Measurements from ENCODE around the gene SMAD4.

Gene SMAD4

DNA sequence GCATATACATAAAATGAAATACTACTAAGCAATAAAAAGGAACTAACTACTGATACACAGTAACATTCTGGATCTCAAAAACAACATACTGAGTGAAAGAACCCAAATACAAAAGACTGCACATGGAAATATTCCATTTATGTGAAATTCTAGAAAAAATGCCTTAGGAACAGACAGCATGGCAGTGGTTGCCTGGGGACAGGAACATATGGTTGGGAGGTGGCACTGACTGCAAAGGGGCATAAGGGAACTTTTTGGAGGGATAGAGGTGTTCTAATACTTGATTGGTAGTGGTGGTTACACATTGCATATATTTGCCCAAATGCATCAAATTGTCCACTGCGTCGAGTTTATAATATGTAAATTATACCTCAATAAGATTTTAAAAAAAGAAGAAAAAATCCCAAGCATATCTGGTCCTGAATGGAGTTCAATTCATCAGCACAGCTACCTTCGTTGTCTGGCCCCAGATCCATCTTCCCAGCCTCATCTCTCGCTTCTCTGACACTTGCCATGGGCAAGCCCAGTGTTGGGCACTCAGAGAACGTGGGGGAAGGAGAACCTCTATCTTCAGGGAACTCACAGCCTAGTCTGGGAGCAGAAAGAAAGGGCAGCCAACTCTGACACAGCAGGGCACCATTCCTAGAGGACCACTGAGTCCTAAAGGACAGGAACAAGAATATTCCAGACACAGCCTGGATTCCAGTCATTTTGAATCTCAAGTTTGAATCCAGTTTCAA is 8.6 kb upstream of the SMAD4 start:
- DNase-seq (no peak), ATAC-seq (no peak)

DNA sequence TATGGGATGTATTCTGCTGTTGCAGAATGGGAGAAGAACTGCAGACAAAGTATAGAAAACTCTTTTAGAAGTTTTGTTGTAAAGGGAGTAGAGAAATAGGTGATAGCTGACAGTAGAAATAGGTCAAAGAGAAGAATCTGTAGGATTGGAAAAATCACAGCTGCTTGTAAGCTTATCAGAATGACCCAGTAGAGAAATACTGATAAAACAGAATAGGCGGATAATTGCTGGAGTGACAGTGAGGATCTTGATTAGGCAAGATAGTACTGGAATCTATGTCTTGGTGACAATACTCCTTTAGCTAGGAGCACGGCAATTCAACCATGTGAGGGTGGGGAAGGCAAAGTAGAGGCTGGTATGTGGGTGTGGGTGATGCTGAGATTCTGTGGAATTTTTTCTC is 4.5 kb upstream of the SMAD4 start:
- no peak for DNase-seq
- no peak for ATAC-seq

DNA sequence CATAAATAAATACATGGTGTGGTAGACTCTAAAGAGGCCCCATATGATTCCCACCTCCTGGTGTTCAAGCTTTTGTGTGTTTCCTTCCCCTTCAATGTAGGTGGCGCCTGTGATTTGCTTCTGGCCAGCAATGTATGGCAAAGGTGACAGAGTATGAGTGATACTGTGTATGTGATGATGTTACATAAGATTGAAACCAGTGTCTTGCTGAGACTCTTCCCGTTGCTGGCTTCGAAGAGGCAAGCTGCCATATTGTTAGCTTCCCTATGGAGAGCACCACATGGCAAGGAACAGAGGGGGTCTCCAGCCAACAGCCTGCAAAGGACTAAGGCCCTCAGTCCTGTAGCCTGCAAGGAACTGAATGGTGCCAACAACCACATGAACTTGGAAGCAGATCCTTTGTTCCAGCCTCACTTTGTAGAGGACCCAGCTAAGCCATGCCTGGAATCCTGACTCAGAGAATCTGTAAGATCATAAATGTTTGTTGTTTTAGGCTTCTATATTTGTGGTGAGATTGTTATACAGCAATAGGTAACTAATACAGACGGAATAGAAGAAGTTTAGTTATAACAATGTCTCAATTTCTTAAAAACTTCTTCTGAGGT is 1.7 kb upstream of the SMAD4 start:
- no peak for ATAC-seq
- no peak for DNase-seq

DNA sequence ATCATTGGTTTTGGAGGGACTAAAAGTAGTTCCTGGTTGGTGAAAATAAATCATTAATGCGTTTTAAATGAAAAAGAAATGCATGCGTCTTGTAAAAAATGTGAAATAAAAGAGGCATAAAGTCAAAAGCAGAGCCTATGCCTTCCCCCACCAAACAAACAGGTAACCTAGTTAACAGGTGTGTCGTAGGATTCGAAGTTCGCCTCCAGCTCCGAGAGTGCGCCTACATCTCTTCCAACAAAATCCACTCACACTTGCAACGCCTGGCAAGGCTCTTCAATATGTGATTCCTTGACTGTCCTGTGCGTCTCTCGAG is 677 bp upstream of the SMAD4 start:
- no peak for ATAC-seq
- DNase-seq, result no peak

DNA sequence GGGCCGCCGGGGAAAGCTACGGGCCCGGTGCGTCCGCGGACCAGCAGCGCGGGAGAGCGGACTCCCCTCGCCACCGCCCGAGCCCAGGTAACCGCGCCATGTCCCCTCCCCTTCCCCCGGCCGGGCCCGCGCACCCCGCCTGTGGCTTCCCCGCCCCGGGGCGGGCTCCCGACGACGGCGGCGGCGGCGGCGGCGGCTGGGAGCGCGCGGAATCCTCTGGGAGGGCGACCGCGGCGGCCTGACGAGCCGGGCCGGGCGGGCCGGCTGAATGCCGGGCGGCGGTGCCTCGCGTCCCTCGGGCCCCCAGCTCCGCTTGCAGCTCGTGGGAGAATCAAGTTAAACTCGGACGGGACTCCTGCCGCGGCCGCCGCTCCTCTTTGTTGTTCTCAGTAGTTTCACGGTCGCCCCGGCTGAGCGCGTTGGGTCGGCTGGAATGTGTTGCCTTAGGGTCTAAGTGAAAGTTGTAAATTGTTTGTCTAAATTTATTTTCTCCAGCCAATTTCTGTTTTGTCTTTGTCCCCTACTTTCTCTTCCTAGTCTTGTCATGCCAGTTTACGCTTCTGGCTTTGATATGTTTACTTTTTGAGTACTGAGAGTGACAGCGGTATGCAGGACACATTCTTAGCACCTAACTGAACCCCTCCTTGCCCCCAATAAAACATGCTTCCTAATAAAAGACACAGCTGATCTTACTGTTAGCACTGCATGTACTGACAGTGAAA is 685 bp downstream of the SMAD4 start:
- DNase-seq (peak; percentile 75), ATAC-seq (peak; percentile 65)

DNA sequence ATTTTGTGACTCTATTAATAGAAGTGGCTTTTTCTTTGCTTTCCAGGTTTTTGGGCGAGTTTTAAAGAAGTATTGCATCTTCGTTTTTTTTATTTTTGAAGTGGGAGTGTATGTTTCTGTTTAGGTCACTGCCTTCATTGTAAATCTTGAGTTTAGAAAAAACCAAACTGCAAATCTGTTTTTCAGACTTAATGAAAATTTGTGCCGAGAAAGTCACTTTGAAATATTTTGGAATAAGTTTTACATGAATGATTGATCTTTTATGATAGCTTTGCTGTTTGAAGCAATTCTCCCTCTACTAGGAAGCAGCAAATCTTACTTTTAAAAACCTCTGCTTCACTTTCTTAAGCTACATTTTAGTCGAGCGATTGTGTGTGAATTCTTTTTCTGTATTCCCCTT is 2.2 kb downstream of the SMAD4 start:
- ATAC-seq (no peak), DNase-seq (no peak)

DNA sequence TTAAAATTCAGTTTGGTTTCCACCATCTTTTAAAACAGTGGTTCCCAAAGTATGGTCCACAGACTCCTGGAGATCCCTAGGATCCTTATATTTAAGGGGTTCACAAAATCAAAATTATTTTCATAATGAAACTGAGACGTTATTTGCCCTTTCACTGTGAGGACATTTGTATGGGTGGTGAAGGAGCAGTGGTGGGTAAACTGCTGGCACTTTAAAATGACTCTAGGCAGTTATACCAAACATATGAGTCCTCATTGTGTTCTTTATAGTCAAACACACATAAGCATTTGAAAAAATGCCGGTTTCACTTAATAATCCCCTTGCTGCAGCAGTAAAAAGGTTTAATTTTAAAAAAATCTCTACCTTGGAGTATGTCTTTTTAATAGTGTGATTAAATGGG is 7.2 kb downstream of the SMAD4 start:
- peak; percentile 52 for ATAC-seq
- no peak for DNase-seq

DNA sequence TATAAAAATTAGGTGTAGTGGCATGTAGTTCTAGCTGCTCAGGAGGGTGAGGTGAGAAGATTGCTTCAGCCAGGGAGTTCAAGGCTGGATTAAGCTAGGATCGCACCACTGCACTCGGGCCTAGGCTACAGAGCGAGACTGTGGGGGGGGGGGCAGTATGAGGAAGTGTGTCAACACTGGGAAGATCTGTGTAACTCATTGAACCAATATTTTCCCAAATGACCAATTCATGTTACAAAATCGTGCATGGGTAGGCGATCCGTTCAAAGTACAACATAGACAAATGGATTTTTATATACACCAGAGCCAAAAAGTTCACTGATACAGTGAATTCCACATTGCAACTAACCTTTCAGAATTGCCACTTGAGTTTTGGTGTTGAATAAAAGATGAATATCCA is 8.1 kb downstream of the SMAD4 start:
- DNase-seq (no peak), ATAC-seq (no peak)

DNA sequence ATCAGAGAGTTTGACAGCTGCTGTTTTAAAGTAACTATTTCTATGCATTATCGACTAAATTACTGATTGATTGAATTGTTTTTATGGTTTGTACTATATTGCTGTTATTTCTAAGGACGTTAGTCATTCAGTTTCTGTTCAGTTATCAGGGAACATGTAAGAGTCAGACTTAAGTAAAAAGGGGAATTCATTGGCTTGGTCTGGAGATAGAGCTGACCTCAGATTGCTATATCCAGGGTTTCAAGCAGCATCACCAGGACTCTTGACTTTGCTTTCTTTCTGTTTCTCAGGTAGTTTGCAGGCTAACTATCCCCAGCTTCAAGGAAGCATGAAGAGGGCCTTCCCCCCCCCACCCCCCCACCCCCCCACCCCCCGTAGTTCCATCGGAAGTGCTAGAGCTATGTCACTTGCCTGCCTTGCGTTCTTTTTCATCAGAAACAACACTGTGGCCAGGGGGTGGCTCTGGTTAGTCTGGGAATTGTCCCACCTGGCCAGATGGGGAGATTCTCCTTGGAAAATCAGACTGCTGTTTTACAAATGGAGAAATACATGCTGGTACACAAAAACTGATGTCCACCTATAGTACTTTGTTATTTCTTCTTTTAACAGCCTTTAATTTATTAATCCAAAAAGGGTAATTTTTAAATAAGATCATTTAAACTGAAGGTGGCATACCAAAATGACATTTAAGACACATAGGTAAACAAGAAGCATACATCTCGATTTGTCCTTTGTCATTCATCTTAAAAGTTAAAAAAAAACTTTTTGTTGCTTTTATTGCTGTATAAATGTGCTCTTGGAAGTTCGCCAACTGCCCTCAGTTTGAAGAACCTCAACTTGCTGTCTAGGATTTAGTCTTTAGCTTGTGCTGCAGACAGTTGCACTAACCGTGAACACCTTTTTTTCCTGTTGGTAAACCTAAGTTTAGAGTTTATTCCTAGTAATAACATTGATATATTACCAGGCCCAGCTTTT is 9.4 kb downstream of the SMAD4 start:
- DNase-seq, result no peak
- peak; percentile 81 for ATAC-seq

DNA sequence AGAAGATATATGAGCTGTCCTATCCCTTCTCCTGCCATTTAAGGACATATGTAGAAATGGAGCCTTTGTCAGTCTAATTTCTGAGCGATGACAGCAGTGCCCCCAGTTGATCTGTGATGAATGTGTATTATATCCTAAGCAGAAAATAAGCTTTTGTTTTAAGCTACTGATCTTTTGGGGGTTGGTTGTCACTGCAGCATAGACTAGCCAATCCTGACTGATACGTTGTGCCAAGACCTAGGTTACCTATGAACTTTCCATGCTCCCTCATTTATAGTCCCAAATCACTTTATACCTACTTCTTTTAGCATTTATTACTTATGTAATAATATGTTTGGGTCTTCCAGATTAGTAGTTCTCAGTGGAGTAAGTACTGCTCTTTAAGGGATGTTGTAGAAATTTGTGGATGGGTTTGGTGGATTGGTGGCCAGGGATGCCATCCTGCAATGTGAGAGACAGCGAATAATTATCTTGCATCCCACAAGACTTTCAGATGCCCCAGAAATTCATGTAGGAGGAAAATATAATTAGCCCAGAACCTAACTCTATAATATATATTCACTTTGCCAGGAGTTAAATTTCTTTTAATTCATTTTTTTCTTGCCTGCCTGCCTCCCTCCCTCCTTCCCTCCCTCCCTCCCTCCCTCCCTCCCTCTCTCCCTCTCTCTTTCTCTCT is 11.8 kb downstream of the SMAD4 start:
- ATAC-seq (no peak), DNase-seq (no peak)

DNA sequence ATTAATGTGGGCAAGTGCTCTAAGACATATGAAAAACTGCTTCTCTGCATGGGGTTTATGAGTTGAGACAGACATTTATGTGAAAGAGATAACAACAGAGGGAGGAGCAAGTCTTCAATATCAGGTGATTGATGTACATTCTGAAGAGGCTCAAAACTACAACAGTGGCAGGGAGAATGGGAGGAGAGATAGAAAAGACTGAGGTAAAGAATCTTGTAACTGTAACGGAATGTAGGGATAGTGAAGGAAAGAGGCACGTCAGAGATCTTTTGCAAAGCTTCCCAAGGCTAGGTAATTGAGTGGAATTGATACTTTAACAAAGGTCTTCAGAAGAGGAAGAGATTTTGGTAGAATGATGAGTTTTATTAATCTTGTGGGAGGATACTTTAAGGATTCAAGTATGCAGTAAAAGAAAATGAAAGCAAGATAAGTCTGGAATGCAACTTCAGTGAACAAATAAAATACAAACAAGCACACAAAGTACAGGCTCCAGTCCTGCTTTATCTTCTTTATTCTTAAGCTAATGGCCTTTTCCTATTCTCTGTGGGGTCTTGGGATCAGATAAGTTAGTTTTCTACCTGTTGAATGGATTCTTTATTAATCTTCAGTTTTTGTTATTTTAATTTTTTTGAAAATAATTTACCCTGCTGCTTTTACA is 15.0 kb downstream of the SMAD4 start:
- ATAC-seq (no peak), DNase-seq (no peak)

DNA sequence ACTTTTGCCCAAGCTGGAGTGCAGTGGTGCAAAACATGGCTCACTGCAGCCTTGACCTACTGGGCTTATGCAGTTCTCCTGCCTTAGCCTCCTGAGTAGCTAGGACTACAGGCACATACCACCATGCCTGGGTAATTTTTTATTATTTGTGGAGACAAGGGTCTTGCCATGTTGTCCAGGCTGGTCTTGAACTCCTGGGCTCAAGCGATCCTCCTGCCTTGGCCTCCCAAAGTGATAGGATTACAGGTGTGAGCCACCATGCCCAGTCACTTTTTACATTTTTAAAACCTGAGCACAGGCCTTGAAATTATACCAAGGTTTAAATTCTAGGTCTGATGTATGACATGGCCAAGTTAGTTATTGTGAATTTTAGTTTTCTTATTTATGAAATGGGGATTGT is 18.2 kb downstream of the SMAD4 start:
- ATAC-seq (no peak), DNase-seq (no peak)

DNA sequence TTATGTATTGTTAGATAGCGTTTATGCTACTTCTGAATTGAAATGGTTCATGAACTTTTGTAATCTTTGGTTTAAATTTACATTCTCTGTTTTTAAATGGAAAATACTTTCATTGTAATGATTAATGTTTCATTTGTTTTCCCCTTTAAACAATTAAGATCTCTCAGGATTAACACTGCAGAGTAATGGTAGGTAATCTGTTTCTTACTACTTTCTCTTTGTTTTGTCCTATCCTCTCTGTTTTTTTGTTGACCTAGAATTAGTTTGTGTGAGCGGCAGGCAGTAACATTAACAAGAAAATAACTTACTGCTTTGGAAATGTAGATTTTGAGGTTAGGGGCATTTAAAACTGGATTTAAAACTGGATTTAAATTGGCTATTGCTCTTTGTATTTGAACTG is 19.1 kb downstream of the SMAD4 start:
- DNase-seq (no peak), ATAC-seq (no peak)

DNA sequence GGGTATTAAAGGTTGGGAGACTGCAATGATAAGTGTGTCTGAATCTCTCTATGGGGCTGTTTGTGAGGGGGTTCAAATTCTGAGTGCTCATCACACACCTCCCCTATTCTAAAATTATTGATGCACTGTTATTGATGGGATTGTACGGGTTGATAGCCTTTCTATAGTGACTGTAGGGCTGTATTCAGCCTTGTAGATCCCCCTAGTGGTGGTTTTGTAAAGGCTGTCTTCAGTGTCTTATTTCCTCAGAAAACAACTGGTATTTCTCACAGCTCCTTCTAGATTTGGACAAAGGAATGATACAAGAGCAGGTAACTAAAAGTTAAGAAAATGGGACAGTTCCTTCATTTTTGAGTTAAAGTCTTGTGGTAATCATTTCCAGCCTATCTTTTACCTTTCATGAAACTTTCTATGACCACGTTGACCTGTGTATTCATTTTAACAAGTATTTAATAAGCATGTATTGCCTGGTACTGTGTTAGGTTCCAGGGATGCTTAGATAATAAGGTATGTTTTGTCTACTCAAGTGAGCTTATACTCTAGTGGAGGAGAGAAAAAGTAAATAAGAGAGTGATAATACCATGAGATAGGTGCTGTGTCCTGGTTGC is 21.2 kb downstream of the SMAD4 start:
- DNase-seq, result no peak
- peak; percentile 72 for ATAC-seq

DNA sequence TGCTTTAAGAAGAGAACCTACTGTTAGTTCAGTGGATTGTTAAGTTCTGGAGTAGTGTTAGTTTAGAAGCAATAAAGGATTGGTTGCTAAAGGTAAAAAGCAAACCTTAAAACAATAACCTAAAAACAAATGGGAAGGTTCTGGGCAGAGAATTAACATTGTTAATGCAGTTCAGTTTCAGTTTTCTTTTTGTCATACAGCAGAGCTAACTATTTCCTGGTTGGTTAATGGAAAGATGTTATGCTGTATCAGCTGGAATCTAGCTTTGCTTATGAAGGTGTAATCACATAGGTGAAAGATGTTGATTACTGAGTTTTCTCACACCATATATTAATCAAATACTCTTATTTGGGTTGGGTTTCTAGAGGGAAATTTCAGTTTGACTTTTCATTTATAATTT is 23.8 kb downstream of the SMAD4 start:
- no peak for DNase-seq
- peak; percentile 52 for ATAC-seq

DNA sequence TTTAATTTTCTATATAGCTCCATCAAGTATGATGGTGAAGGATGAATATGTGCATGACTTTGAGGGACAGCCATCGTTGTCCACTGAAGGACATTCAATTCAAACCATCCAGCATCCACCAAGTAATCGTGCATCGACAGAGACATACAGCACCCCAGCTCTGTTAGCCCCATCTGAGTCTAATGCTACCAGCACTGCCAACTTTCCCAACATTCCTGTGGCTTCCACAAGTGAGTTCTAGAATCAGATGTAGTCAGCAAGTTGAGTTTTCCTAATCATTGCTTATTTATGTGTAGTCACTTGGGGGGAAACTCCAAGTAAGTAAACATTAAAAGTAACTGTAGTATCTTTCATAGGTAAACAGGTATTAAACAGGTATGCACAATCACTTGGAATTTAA is 24.8 kb downstream of the SMAD4 start:
- DNase-seq (no peak), ATAC-seq (no peak)

DNA sequence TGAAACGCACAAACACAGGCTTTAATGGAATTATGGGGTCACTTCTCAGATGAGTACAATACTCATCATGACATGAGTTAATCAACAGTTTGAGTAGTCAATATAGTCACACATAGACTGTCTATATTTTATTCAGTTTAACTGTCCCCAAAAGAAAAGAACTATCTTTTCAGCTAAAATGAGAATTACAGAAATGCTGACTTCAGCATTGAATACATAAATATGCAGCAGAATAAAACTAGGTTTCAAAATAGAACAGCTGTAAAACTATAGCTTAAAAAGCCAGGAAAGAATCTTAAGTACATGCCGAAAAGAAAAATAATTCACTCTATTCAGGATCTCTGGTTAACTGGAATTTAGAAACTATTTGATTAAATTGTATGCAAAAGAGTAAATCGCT is 30.0 kb downstream of the SMAD4 start:
- DNase-seq, result no peak
- ATAC-seq, result no peak

DNA sequence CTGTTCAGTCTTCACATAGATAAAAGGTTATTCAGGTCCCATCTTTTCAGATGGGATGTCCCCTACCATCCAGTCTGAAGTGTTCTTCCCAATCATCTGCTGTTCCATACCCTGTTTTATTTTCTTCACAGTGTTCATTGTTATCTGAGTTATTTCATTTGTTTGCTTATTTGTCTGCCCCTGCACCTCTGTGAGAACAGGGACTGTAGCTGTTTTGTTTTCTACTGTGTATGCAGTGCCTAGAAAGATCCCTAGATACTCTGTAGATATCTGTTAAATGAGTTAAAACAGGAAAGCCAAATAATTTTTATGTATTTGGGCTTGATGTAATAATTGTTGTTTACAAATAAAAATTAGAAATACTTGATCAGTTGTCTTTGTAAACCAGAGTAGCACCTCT is 34.2 kb downstream of the SMAD4 start:
- DNase-seq, result no peak
- ATAC-seq, result no peak

DNA sequence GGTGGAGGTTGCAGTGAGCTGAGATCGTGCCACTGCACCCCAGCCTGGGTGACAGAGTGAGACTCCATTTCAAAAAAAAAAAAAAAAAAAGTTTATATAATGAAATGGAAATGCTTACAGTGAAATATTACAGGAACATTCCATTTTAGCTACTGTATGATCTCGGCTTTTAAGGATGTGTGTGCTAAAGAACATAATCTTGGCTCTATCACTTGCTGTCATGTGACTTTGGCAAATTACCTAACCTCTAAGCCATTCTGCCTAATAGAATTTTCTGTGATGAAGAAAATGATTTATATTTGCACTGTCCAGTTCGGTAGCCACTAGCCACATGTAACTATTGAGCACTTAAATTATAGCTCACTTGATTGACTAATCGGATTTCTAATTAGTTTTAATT is 36.3 kb downstream of the SMAD4 start:
- ATAC-seq (no peak), DNase-seq (no peak)

DNA sequence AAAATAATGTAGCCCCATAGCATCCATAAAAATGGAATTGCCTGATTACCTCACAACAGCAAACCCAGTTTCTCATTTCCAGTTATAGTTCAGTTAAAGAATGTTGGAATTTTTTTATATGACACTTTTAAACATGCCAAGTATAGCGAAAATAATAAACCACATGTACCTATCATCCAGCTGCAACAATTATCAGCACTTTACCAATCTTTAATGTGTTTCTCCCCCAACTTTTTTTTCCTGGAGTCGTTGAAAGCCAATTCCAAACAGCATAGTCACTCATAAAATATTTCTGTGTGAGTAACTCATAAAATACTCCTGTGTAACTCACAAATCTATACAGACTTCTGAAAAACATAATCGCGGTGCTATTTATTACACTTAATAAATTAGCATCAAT is 38.1 kb downstream of the SMAD4 start:
- DNase-seq (no peak), ATAC-seq (no peak)

DNA sequence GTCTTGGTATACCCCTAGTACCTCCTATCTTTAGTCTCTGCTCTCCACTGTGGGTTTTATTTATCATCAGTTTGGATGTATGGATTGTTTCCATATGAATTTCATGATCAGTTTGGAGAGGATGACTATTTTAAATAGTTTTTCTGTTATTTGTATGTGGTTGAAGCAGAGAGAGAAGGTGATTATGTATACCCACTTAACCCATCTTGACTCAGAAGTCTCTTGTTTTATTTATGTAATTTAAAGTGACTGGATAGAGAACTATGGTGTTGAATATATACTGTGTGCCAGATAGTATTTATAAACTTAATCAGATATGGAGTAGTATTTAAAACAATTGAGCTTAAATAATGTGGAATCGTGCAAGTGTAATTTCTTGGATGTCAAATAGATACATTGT is 39.9 kb downstream of the SMAD4 start:
- ATAC-seq (no peak), DNase-seq (no peak)
